GM13976 (cell line): ENCODE results near the gene KIF4A.
"Not testable (repeated sequence)": the region's sequence is repeated elsewhere in the genome, so short reads cannot be mapped to it uniquely, and the experiment has no call there.

ENCODE experiments used
- DNase-seq: peaks from one replicate; pipeline ENCODE4 v3.0.0; 2012; ENCODE audit warnings: low spot score
- in situ Hi-C: fragments of 300-500 bp; cut with MboI; formaldehyde crosslinking; loops from one replicate; pipeline ENCODE4 v1.12.0; 2022; ENCODE audit warnings: low sequenced_read_pairs, mixed read lengths, inconsistent platforms; ENCODE audit not compliant: unreplicated experiment
- TF ChIP-seq, protein P1 (sequence below): IDR thresholded peaks from 2 replicates; pipeline ENCODE4 v1.5.1; 2012; ENCODE audit warnings: borderline replicate concordance, mild to moderate bottlenecking; ENCODE audit not compliant: insufficient read depth; ENCODE audit errors: extremely low read depth, missing control alignments, control extremely low read depth

The KIF4A gene, protein sequence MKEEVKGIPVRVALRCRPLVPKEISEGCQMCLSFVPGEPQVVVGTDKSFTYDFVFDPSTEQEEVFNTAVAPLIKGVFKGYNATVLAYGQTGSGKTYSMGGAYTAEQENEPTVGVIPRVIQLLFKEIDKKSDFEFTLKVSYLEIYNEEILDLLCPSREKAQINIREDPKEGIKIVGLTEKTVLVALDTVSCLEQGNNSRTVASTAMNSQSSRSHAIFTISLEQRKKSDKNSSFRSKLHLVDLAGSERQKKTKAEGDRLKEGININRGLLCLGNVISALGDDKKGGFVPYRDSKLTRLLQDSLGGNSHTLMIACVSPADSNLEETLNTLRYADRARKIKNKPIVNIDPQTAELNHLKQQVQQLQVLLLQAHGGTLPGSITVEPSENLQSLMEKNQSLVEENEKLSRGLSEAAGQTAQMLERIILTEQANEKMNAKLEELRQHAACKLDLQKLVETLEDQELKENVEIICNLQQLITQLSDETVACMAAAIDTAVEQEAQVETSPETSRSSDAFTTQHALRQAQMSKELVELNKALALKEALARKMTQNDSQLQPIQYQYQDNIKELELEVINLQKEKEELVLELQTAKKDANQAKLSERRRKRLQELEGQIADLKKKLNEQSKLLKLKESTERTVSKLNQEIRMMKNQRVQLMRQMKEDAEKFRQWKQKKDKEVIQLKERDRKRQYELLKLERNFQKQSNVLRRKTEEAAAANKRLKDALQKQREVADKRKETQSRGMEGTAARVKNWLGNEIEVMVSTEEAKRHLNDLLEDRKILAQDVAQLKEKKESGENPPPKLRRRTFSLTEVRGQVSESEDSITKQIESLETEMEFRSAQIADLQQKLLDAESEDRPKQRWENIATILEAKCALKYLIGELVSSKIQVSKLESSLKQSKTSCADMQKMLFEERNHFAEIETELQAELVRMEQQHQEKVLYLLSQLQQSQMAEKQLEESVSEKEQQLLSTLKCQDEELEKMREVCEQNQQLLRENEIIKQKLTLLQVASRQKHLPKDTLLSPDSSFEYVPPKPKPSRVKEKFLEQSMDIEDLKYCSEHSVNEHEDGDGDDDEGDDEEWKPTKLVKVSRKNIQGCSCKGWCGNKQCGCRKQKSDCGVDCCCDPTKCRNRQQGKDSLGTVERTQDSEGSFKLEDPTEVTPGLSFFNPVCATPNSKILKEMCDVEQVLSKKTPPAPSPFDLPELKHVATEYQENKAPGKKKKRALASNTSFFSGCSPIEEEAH

DNA sequence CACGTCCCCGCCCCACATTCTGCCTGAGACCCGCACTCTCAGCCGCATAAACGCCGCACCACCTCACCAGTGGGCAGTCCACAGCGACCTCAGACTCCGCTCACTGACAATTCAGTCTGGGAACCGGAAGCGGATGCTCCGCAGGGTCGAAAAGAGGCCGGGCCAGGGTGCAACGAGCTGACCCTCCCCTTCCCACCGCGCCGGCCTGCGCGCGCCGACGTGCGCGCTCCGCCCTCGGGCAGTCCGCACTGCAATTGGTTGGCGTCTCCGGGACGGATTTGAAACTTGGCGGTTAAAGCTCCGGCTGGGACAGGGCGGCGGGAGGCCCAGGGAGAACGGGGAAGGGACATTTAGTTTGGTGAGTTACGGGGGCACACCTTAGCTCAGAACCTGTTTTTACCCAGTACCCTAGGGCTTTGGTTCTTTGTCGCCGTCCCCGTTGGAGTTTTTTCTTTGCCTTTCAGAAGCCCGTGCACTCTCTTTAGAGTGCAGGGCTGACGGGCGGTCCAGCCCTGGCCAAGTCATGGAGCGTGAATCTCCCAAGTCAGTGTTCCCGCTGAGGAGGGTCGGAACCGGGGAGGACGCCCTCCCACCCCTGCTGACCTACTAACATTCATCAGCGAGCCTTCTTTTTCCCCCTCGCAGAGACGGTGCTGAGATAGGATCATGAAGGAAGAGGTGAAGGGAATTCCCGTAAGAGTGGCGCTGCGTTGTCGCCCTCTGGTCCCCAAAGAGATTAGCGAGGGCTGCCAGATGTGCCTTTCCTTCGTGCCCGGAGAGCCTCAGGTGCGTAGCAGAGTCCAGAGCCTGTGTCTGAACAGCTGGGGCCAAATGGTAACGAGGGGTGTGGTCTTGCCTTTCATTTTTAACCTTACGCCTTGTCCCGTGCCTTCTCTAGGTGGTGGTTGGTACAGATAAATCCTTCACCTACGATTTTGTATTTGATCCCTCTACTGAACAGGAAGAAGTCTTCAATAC is at the start of gene KIF4A, which contains the start of gene PDZD11:
Gene KIF4A, plus strand, starts transcription at position 312 of the 978 bp plus-strand sequence. Its CDS starts 355 bp downstream, at position 667.
Gene PDZD11, minus strand, starts transcription at position 135 of the 978 bp plus-strand sequence. CDS start 586 bp downstream, outside the sequence.
- TF ChIP-seq, protein P1, sequence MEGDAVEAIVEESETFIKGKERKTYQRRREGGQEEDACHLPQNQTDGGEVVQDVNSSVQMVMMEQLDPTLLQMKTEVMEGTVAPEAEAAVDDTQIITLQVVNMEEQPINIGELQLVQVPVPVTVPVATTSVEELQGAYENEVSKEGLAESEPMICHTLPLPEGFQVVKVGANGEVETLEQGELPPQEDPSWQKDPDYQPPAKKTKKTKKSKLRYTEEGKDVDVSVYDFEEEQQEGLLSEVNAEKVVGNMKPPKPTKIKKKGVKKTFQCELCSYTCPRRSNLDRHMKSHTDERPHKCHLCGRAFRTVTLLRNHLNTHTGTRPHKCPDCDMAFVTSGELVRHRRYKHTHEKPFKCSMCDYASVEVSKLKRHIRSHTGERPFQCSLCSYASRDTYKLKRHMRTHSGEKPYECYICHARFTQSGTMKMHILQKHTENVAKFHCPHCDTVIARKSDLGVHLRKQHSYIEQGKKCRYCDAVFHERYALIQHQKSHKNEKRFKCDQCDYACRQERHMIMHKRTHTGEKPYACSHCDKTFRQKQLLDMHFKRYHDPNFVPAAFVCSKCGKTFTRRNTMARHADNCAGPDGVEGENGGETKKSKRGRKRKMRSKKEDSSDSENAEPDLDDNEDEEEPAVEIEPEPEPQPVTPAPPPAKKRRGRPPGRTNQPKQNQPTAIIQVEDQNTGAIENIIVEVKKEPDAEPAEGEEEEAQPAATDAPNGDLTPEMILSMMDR, result no peak
- in situ Hi-C loops, result no loop called here
- DNase-seq, result peak; percentile 92

DNA sequence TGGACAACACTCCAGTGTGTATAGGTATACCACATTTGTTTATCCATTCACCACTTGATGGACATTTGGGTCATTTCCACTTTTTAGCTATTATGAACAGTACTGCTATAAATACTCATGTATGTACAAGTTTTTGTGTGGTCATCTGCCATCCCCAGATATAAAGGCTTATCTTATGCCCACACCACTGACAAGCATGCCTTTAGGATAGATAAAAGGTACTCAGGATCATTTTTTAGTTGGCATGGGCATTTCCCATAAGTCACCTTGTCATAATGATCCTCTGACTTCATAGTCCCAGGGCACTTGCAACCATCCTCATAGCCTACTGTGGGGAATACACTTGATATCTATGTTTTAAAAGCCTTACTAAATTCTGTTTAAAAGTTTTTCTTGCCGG is 49.2 kb upstream of the KIF4A start:
- in situ Hi-C loops, result no loop called here
- TF ChIP-seq, protein P1, result no peak
- no peak for DNase-seq

DNA sequence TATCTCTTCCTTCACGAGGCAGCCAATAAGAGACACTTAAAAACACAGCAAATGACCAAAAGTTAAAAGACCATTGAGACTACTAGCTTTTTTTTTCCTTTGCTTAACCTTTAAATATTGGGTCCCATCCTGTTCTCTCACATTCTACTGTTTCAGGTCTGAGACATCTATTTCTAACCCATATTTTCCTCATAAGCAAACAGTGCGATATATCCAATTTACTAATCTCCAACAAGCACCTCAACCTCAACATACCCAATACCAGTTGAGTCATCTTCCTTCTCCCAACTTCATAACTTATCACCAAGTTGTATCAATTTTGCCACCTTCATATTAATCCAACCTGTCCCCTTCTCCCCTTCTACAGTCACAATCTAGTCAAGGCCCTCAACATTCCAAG is 48.4 kb upstream of the KIF4A start:
- in situ Hi-C loops, result no loop called here
- DNase-seq, result no peak
- TF ChIP-seq, protein P1, result no peak

DNA sequence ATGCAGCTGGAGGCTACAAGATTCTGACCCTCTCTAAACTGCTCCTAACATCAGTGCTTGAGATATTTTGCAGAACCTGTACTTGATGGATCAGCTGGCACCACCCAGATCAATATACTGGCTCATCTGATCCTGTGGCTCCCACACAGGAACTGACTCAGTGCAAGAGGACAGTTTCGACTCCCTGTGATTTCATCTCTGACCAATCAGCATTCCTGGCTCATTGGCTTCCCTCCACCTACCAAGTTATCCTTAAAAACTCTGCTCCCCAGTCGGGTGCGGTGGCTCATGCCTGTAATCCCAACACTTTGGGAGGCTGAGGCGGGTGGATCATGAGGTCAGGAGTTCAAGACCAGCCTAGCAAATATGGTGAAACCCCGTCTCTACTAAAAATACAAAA is 46.3 kb upstream of the KIF4A start:
- in situ Hi-C loops, DNase-seq: not testable (repeated sequence)

DNA sequence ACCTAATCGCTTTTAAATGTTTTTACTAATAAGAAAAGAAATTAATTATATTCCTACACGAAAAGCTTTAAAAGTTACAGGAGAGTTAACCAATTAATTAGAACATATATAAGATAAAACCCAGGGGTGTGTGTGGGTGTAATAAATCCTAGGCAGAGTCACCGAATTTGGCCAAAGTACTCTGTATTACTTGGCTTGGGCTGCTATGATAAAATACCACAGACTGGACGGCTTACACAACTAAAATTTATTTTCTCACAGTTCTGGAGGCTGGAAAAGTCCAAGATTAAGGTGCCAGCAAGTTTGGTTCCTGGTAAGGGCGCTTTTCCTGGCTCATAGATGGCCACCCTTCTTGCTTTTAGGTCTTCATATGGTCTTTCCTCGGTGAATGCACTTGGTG is 45.0 kb upstream of the KIF4A start:
- in situ Hi-C loops, result no loop called here
- no peak for DNase-seq
- TF ChIP-seq, protein P1, result no peak

DNA sequence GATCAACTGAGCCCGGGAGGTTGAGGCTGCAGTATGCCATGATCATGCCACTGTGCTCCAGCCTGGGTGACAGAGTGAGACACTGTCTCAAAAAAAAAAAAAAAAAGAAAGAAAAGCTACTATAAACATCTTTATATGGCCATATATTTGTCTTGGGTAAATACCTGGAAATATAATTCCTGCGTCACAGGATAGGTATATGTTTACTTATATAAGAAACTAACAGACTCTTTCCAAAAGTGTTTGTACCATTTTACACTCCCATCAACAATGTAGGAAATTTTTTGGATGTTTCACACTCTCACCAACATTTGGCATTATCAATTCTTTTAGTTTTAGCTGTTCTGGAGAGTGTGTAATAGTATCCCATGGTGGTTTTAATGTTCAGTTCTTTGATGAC is 42.7 kb upstream of the KIF4A start:
- in situ Hi-C loops, result no loop called here
- TF ChIP-seq, protein P1, result no peak
- DNase-seq, result no peak
